Hematopoietic multipotent progenitor cell treated with erythropoietin and hydrocortisone succinate and interleukin-3 and kit ligand, for 4 days (in vitro differentiated cells): ENCODE measurements around the gene AOAH.

Experiments used
- DNase-seq: peaks from one replicate; pipeline ENCODE4 v3.0.0-alpha.2; 2015

AOAH gene

GRCh38 chr7:36625247-36625646 is 99.0 kb downstream of the AOAH start:
- peak; percentile 64 for DNase-seq

- no peak for DNase-seq
These were observed 101.0 kb downstream of the AOAH start for GRCh38 chr7:36623247-36623646.

GRCh38 chr7:36621396-36621795 is 102.9 kb downstream of the AOAH start:
- no peak for DNase-seq

GRCh38 chr7:36620166-36620708 is 104.1 kb downstream of the AOAH start:
- DNase-seq: no peak

- no peak for DNase-seq
These were observed 106.9 kb downstream of the AOAH start for GRCh38 chr7:36617408-36617807.

- no peak for DNase-seq
These were observed 108.3 kb downstream of the AOAH start for GRCh38 chr7:36615852-36616540.

- DNase-seq: no peak
These were observed 109.3 kb downstream of the AOAH start for GRCh38 chr7:36614959-36615358.

- peak; percentile 70 for DNase-seq
These were observed 111.2 kb downstream of the AOAH start for GRCh38 chr7:36613031-36613614.

- no peak for DNase-seq
These were observed 112.6 kb downstream of the AOAH start for GRCh38 chr7:36611703-36612102.

- peak; percentile 42 for DNase-seq
These were observed 116.6 kb downstream of the AOAH start for GRCh38 chr7:36607721-36608095.

GRCh38 chr7:36606976-36607720 is 117.1 kb downstream of the AOAH start:
- no peak for DNase-seq

- DNase-seq: no peak
These were observed 117.9 kb downstream of the AOAH start for GRCh38 chr7:36606153-36606975.

GRCh38 chr7:36605261-36606051 is 118.8 kb downstream of the AOAH start:
- DNase-seq: no peak

- no peak for DNase-seq
These were observed 119.5 kb downstream of the AOAH start for GRCh38 chr7:36604806-36605205.

- DNase-seq: peak; percentile 66
These were observed 121.1 kb downstream of the AOAH start for GRCh38 chr7:36602934-36603887.

GRCh38 chr7:36602511-36602910 is 121.8 kb downstream of the AOAH start:
- no peak for DNase-seq

GRCh38 chr7:36601601-36602000 is 122.7 kb downstream of the AOAH start:
- no peak for DNase-seq

- DNase-seq: no peak
These were observed 123.3 kb downstream of the AOAH start for GRCh38 chr7:36600869-36601530.

- DNase-seq: no peak
These were observed 124.0 kb downstream of the AOAH start for GRCh38 chr7:36600314-36600682.

- no peak for DNase-seq
These were observed 124.5 kb downstream of the AOAH start for GRCh38 chr7:36599645-36600313.
